ENCODE results near the gene DCN.

DCN gene

GRCh38 chr12:91183551-91183950 lies 934 bp upstream of the DCN start:
- DNase-seq = no peak

- DNase-seq = no peak
Measured at GRCh38 chr12:91180582-91181395, 1.8 kb downstream of the DCN start.

DNA sequence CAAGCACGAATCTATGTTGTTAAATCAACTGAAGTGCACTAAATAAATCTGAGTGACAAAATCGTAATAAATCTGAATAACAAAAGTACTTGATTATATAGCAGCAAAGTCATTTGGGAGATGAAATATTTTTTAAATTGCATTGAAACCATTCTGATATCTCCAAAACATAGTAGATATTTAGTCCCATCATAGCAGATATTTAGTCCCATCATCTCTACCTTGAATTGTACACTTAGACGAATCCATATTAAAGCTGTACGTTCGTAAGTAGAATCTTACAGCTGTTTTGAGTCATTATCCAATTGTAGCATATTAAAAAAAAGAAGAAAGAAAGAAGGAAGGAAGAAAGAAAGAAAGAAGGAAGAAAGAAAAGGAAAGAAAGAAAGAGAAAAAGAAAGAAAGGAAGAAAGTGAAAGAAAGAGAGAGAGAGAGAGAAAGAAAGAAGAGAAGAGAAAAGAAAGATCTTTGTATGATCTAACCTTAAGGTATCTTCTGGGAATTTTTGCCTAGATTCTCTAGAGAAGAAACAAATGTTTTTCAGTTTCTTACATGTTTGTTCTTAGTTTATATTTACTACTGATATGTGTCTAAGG lies 2.6 kb downstream of the DCN start:
- no peak for DNase-seq

DNA sequence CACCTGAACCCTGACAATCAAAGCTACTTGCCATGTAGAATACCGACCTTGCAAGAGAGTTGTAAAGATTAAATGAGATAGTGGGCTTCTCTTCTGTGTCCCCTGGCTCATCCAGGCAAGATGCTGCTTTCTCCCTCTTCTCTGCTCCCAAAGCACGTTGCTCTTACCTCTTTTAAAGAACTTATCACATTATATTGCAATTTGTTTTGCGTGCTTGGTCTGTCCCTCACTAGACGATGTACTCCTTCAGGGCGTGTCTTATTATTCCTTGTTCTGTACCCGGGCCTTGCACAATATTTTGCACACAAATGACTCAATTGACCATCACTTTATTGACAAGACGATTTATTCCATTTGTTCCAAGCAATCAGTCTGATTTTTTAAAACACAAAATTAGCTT lies 3.3 kb downstream of the DCN start:
- DNase-seq = no peak

DNA sequence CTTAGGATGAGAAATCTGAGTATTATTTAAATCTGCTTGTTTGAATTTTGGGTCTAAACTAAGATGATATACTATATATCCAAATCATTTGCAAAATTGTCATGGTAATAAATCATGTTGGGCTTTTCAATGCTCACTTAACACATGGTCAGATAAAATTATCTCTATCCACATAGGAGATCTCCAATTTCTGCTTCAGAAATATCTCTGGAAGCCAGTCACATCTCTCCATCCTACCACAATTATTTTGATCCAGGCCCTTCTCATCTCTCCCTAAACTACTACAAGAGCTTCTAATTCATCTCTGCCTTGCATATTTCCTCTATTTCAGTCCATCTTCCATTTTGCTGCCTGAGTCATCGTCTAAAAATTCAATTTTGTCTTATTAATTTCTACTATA lies 3.8 kb downstream of the DCN start:
- DNase-seq = no peak

GRCh38 chr12:91178139-91178561 lies 4.5 kb downstream of the DCN start:
- DNase-seq = no peak

GRCh38 chr12:91177381-91177780 lies 5.2 kb downstream of the DCN start:
- DNase-seq = no peak

DNA sequence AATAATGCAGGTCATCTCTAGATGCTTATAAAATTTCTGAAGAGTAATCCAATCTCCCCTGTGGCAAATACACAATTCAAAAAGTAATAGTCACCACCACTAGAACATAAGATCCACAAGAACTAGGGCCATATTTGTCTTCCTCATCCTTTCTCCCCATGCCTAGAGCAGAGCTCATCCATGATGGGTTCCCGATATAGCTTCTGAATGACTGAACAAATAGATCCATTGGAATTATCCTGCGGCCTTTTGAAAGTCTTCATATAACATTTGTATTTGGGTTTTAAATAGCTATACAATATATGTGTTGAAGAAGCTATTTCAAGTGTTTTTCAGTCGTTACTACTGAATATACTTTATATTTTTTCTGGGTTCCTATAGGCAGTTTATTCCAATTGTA lies 5.7 kb downstream of the DCN start:
- no peak for DNase-seq

DNA sequence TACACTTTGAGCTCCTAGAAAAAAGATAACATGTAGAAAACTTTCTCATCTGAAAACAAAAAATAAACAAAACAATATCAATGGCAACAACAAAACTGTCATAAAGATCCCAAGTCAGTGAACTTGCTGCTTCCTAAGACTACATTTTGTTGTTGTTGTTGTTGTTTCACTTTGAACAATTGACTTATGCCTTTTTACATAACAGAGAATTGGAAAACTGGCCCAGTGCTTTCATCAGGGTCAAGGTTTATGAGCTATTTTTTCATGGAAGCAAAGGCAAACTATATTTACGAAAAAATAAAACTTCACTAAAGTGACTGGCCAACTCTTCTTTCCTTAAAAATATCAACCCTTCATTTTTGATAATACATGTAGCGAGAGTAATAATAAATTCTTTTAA lies 6.3 kb downstream of the DCN start:
- DNase-seq = no peak

DNA sequence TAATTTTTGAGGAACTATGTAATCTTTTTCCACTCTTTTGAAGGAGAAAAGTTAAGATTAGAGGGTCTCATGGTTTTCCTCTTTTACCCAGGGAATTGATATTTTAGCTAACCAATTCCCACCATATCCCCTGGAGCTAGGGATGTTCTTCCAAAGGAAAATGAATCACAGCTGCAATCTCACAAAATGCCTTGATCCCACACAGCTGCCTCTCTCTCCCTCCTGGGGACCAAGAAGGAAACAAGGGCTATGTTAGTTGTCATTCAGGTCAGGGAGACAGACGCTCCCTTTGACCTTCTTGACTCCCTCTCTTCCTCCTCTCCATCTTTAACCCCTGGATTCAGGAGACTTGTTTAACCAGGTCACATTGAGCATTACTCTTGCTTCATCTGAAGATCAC lies 9.5 kb downstream of the DCN start:
- DNase-seq = no peak

GRCh38 chr12:91172096-91172495 lies 10.5 kb downstream of the DCN start:
- no peak for DNase-seq

GRCh38 chr12:91171476-91171875 lies 11.1 kb downstream of the DCN start:
- no peak for DNase-seq

- no peak for DNase-seq
Measured at GRCh38 chr12:91163116-91163515, 19.5 kb downstream of the DCN start.

- DNase-seq = no peak
Measured at GRCh38 chr12:91161009-91161408, 21.6 kb downstream of the DCN start.

- no peak for DNase-seq
Measured at GRCh38 chr12:91155990-91156389, 26.6 kb downstream of the DCN start.

GRCh38 chr12:91154131-91154530 lies 28.5 kb downstream of the DCN start:
- DNase-seq = no peak

GRCh38 chr12:91144053-91144452 lies 38.6 kb downstream of the DCN start:
- DNase-seq = no peak

DNA sequence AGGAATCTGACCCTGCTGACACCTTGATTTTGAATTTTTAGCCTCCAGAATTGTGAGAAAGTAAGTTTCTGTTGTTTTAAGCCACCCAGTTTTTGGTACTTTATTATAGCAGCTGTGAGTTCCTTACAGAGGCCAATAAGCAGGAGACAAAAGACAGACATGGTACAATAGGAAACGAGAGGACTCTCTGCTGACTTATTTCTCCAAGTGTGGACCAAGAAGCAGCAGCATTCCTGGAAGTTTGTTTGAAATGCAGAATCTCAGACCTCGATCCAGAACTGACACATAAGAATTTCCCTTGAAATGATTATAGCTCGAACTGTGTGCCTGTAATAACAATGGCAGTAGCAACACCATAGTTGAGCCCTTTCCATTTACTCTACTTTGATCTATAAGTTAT lies 39.4 kb downstream of the DCN start:
- no peak for DNase-seq

DNA sequence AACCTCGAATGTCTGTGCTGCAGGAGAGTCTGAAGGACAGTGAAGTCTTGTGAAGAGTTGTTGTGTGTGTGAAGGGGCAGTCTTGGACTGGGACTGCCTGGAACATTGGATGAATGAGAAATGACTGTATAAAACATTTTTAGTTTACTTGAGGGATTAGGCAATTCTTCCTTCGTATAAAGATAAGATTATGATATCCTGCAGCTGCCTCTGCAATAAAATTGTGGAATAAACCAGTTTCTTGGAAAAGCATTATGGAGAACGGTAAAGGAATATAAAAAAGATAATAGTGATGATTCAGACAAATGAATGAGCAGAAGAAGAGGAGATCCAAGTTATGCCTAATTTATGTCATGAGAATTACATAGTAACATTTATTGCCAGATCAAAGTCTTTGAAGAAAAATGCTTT lies 40.4 kb downstream of the DCN start:
- no peak for DNase-seq

DNA sequence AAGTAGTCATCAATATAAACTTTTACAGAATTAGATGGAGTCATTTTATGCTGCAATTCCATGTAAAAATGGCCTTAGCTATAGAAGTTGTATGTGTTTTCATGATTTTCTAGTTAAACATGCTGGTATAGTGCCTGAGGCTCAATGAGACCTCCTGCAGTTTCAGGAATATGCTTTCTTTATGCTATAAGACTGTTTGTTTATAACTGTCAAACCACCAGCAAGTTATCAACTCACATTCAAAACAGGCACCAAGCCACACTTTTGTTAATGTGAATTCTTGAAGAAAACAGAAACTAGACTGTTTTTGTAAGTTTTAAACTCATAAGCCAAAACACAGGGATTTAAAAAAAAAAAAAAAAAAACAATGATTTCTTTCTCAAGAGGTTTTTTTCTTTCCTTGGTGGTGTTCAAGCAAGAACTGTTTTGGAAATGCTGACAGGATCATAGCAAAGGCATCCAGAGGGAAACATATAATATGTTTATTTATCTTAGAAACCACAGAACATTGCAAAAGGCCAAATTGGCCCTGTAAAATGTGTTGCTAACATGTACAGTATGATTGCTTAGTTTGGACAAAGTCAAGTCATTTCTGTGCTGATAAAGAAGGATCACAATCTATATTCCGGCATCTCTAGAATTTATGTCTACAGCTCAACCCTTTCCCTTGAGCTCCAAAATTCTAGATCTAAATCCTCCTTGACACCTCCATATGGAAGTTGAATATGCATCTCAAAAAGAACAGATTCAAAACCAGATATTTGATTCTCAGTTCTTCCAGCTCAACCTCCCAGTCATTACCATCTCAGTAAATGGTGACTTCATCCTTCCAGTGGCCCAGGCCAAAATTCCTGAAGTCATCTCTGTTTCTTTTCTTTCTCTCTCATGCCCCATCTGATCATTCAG lies 42.3 kb downstream of the DCN start:
- DNase-seq = no peak

GRCh38 chr12:91139286-91139685 lies 43.3 kb downstream of the DCN start:
- no peak for DNase-seq

DNA sequence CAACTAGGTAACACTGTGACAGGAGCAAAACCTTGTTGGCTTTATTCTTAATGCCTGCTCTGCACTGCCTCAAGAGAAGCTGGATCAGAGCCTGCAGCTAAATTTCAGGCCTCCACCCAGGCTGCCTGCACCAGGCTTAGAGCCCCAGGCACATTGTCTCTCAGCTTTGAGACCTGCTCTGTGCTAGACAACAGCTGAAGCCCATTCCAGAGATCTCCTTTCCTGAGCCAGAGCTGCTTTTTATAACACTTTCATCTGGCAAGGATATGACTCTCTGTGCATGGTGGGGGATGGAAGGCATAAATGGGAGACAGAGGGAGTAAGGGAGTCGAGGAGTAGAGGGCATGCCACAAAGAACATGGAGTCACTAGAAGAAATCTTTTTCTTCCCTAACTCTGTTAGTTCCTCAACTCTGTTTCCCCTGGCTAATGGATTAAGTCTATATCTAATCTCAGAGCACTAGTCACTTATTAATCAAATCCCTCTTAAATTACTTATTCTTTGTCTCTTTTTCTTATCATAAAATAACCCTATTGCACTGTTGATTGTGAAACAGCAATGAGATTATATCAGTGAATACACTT lies 44.2 kb downstream of the DCN start:
- DNase-seq = no peak

DNA sequence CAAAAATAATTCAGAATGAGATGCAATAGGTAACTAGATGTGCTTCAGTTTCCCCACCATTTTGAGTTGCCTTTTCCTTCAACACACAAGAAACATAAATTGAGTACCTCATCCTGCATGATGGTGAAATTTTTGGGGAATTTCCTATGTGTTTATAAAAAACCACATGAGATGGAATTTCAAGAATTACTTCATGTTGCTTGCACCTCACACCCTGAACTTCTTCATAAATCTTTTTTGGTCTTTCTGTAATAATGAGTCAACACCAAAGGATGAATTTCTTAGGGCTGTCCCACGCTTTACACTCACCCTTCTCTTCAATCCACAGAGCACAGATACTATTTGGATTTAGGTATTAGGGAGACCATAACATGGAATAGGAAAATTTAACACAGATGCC lies 48.7 kb downstream of the DCN start:
- no peak for DNase-seq
